ENCODE data around the gene ARSK. TPM values are rescaled to one million over a fixed set of nuclear protein-coding genes. Genes with fewer than 3 reads are reported as not detected.
A peak's percentile ranks its signal among the peaks of the same experiment; 100 is the strongest.

The ARSK gene, protein sequence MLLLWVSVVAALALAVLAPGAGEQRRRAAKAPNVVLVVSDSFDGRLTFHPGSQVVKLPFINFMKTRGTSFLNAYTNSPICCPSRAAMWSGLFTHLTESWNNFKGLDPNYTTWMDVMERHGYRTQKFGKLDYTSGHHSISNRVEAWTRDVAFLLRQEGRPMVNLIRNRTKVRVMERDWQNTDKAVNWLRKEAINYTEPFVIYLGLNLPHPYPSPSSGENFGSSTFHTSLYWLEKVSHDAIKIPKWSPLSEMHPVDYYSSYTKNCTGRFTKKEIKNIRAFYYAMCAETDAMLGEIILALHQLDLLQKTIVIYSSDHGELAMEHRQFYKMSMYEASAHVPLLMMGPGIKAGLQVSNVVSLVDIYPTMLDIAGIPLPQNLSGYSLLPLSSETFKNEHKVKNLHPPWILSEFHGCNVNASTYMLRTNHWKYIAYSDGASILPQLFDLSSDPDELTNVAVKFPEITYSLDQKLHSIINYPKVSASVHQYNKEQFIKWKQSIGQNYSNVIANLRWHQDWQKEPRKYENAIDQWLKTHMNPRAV
- 5.9 TPM for total RNA-seq

DNA sequence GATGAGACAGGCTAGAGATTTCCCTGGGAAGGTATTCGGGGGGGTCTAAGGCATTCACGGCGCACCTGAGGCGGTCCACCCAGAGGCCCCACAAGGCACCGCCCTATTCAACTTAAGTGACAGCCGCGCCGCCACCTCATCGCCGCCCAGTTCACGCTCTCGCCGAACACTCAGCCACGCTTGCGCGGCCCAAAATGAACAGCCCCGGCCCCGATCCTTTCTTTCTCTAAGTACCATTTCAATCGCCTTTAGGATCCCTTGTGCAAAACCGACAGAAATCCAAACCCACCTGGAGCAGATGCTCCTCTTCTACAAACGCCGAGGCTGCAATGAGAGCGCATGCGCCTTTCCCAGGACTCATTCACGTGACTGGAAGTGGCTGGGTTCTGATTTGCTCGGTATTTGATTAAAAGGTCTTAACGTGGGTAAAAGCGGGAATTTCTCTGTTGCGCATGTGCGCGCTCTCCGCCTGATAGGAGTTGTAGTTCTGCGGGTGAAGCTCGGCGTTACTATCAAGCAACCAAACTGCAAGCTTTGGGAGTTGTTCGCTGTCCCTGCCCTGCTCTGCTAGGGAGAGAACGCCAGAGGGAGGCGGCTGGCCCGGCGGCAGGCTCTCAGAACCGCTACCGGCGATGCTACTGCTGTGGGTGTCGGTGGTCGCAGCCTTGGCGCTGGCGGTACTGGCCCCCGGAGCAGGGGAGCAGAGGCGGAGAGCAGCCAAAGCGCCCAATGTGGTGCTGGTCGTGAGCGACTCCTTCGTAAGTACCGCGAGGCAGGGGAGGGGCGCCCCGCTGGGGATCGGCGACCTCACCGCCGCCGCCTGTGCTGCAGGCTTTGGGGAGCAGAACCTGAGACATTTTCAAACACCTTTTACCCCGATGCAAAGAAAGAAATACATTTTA lies at the start of gene ARSK, which contains the start of gene SKIC3:
Gene ARSK (plus strand): TSS at position 455 of the 902 bp plus-strand sequence. CDS start 178 bp downstream, at position 633.
Gene SKIC3 (minus strand): TSS at position 331 of the 902 bp plus-strand sequence. CDS start 7,827 bp downstream, outside the sequence.
- peak; percentile 98 for DNase-seq (ENCODE audit: low spot score)

DNA sequence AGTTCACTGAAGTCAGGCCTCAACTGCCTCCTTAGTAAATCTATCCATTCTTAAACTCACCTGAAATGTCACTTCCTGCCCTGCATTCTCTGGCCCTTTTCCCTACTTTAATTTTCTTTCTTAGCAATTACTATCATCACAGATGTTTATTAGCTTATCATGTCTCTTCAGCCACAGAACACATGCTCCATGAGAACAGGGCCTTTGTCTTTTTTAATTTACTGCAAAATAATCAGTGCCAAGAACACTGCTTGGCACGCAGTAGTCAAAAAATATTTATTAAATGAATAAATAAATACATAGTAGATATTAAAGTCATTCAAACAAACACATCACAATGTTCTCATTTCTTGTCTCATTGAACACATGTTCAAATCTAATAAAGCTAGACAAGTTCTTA lies 46.4 kb upstream of the ARSK start:
- no peak for DNase-seq (ENCODE audit: low spot score)

DNA sequence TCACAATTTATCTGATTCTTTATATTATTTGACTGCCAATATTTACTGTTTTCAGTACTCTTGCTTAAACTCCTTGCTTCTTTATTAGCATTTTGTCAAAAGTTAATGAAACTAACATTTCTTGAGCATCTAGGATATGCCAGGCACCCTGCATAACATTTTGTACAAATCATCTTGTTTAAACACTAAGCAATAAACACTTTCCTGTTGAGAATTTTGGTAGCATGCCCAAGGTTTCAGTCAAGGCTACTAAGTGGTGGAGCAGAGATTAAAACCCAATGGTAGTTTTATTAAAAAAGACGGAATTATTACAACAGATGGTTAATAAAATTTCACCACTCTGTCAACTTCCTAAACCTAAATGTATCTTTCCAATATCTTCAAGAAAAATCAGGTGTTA lies 43.3 kb upstream of the ARSK start:
- no peak for DNase-seq (ENCODE audit: low spot score)

DNA sequence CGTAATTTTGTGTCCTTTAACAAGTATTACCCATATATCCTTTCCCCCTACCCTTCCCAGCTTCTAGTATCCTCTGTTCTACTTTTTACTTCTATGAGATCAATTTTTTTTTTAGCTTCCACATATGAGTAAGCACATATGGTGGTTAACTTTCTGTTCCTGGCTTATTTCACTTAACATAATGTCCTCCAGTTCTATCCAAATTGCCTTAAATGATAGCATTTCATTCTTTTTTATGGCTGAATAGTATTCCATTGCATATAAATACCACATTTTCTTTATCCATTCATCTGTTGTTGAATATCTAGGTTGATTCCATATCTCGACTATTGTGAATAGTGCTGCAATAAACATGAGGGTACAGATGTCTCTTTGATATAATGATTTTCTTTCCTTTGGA lies 36.5 kb upstream of the ARSK start:
- no peak for DNase-seq (ENCODE audit: low spot score)

DNA sequence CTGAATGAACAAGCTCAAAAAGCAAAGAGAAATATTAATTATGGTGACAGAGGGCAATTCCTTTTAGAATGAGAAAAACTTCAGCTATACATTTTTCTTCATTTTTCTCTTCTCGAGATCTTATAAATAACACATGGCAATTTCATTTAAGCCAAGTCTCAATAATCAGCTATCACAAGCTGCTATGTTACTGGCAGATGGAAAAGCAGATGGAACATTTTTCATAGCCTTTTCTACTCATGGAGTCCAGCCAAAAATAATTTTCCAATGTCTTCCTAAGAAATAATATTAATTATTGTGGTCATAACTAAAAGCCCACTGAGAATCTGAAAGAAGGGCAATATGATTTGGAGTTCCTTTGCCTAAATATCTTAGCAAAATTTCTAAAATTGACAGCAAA lies 35.8 kb upstream of the ARSK start:
- no peak for DNase-seq (ENCODE audit: low spot score)

DNA sequence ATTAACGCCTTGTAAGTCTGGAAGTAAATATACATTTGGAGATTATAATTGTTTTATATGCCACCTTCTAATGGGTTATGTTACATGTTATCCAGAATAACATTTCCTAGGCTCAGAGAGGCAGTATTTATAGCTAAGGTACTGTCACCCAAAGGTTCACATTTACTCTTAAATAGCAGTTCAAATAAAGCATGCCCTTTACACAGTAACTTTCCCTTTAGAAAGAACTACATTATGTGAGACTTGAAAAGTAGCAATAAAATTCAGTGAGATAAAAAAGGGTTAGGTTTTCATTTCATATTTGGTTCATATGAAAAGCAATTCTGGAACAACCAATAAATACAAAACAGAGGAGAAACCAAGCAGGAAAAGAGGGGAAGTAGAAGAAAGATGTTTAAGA lies 35.2 kb upstream of the ARSK start:
- no peak for DNase-seq (ENCODE audit: low spot score)

DNA sequence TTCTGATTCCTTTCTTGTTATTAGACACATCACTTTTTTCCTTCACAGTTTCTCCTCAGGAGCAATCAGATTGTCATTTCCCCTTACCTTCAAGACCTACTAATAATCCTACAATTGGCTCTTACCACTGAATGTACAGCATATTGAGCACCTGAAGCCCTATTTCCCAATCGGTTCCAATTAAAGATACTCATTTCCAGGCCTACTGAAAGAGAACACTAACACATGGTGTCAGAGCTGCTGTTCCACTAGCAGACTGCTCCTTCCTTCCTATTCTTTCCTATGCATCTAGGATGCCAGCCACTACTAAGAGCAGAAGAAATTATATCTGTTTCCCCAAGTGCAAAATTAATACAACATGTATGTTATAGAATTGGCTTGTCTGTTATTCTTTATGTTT lies 34.7 kb upstream of the ARSK start:
- DNase-seq (ENCODE audit: low spot score): no peak

DNA sequence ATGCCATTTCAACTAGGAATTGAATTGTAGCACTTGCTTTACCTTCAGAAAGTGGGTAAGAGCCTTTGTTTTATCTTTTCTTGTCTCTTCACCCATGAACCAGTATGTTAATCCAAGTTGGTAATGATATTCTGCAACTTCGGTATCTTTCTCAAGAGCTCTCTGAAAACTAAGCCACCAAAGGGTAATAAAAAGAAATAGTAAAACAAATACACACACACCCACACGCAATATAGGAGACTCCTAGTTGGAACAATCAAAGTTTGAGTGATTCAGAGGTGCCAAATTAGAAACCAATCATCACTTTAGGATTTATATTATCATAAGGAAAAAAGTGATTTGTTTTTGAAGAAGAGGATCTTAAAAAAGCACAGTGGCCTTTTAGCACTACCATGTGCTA lies 30.5 kb upstream of the ARSK start:
- no peak for DNase-seq (ENCODE audit: low spot score)

DNA sequence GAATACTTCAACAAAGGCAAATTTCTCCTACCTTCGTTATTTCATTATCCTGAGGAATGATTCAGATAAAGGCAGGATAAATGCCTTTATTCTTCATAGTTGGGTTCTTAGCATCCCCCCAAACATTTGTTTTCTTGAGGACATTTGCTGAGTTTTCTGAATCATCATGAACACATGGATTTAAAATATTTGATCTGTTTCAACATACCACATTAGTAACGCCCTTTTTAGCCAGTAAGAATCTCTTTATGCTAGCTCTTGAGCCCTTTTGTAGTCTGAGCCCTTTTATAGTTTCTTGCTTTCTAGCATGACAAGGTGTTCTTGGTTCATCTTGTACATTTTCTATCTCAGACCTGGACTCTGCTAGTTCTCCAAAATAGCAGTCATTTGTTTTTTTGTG lies 28.0 kb upstream of the ARSK start:
- no peak for DNase-seq (ENCODE audit: low spot score)

DNA sequence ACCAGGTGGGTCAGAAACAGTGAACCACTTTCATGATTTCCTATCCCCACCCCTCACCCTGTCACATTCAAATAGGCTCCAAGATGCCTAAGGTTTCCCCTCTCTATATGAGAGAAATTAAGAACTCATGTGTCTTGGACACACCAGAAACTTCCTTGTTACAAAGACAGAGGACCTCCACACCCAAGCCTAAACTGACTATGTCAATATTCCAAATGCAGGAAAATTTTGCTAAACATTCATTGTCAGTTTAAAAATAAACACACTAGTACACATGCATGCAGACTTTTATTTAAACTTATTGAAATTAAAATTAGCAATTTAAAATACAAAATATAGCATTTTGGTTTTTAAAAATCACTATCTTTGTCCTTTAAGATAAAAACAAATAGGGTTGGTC lies 26.3 kb upstream of the ARSK start:
- no peak for DNase-seq (ENCODE audit: low spot score)

DNA sequence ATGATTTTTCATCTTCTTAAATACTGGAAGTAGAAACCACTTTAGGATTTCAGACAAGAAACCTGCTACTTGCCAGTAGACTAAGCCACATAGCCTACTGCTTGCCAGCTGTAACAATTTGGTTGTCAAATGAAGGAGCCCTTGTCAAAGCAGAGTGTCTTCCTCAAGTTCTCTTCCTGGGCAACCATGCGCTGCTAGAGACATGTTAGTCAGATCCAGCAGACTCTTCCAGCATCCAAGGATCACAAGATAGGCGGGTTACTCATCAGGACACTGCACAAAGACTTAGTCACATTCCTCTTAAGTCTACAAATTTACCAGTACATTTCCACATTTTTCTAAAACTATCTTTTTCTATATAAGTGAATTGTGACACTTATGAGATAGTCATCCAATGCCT lies 24.5 kb upstream of the ARSK start:
- no peak for DNase-seq (ENCODE audit: low spot score)

DNA sequence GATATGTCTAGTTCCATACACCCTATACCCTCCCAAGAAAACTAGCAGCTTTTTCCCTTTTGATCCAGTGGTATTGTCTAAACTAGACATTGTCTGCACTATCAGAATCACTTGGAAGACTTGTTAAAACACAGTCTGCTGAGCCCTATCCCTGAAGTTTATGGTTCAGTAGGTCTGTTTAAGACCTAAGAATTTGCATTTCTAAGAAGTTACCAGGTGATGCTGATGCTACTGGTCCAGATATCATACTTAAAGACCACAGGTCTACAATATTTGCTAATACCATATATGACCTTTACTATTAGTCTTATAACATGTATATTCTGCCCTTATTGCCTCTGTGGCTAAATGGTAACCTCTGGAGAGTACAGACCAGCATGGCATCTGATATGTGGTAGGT lies 23.4 kb upstream of the ARSK start:
- no peak for DNase-seq (ENCODE audit: low spot score)

DNA sequence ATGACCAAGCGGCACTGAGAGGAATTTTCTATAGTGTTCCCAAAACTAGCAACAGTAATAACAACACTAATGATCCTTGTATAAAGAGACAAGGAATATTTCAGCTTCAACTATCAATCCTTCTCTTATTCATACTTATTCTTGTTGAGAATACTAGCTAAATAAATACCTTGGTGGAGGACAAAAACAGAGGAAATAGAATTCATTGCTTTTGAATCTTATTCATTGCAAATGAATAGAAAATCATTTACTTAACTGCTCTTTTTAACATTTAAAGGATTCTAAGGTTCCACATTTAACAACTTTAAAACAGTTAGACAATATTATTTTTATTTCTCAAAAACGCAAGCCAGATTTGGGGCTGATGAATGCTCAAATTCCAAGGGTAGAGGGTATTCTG lies 22.5 kb upstream of the ARSK start:
- DNase-seq (ENCODE audit: low spot score): no peak

DNA sequence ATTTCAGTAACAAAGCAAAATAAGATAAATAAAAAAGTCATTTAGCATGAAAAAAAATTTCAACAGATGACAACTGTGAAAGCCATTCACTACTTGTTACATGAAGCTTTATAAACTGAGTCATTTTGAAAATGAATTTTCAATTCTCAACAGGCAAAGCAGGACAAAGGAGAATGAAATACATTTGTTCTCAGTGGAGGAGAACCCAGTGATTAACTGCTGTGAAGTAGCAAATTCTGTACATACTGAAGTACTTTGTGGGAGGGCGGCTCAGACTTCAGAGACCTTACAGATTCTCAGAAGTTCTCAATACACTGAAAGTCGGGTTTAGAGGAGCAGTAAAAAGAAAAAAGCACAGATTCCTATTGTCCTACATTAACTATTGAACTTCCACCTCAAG lies 21.8 kb upstream of the ARSK start:
- DNase-seq (ENCODE audit: low spot score): no peak

DNA sequence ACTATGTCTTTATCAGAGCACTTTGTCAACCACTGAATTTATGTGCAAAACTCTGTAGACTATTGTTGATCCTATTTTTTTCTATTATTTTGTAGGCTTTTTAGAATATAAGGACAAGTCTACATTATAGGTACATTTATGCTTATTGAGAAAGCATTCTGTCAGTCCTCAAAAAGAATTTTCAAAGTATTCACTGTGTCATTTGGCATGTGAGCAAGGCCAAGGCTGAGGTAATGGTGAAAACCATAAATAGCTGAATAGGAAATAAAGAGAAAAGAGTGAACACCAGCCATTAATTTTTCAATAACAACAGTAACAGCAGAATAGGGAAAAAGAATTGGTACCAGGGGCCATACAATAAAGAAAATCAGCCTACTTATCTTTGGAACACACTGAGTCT lies 21.1 kb upstream of the ARSK start:
- DNase-seq (ENCODE audit: low spot score): no peak

DNA sequence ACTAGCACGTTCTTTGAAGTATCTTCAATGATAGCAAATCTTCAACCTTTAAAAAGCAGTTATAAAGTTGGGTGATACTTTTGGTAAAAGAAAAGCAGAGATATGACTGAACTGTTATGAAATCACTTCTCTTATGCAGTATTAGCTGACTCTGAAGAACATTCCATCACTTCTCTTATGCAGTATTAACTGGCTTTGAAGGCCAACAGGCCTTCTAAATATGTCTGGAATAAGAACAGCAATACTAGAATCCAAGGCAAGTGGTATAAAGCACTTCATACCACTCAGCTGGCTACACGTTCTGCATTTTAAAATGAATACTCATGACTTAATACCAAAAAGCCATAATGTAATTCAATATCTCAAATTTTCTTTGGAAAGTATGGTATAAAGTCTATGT lies 17.4 kb upstream of the ARSK start:
- no peak for DNase-seq (ENCODE audit: low spot score)

DNA sequence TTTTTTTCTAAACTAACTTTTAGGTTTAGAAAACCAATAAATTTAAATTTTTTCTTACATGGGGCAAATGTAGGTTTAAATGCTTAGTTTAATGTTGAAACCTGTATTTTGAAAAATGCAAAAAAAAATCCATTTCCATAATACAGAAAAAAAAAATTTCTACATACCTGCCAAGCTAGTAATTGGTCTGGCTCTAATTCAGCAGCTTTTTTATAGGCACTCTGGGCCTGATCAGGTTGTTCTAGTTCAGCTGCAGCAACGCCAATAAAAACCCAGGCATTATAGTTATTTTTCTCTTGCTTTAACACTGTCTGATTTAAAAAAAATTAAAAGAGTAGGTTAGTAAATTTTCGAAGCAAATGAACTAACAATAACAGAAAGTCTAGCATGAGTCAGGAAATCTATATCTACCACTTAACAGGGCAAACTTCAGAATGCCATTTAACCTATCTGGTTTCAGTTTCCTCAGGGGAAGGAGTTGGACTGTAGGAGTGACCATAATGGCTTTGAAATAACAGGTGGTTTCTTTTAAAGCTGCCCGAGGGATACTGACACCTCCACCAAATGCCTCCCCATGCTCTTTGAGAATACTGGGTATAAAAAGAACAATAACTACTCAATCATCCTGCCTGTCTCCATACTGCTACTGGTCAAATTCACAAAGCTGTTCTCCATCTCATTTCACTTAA lies 11.7 kb upstream of the ARSK start:
- no peak for DNase-seq (ENCODE audit: low spot score)

DNA sequence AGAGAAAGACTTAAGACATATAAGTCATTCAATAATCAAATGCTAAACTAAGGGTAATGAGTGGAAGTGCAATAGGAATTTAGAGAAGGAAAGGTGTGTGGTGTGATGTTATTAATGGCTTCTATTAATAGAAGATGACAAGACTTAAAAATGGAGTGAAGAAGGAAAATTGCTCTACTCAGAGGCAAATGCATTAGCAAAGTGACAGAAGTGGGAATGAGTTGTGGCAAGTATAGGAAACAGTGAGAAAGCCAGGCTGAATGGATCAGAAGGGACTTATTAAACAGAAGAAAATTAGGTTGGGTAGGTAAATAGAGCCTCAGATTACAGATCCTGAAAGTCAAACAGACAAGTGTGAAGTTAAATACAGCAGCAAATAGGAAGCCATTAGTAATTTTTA lies 5.9 kb upstream of the ARSK start:
- no peak for DNase-seq (ENCODE audit: low spot score)

DNA sequence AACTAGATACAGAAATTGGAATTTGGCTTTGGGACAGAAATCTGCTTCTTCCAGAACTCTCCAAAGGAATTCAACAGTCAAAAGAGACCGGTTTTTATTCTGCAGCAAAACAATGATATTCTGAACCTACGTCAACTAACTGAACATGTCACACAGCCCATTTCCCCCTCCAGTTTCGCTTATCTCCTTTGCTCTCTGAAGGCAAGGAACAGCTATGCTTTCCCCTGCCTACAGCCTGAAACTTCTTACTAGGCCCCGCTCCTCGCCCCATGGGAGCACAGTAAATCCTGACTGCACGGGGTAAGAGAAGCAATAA lies 612 bp upstream of the ARSK start:
- no peak for DNase-seq (ENCODE audit: low spot score)

DNA sequence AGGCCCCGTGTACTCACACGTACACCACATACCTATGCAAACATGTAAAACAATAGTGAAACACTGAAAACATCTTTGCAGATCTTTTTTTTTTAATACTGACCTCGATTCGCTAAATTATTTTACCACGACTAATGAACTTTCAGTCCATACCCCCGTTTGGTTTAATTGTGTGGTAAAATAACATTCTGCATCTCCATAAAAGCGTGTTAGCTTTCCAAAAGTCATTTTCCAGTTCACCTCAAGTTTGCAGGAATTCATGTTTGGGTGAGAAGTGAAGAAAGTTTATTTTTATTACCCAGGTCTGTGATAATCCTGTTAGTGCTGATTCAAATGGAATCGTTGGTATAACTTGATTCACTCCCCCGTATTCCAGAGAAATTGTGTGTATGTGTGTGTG lies 652 bp downstream of the ARSK start:
- no peak for DNase-seq (ENCODE audit: low spot score)

DNA sequence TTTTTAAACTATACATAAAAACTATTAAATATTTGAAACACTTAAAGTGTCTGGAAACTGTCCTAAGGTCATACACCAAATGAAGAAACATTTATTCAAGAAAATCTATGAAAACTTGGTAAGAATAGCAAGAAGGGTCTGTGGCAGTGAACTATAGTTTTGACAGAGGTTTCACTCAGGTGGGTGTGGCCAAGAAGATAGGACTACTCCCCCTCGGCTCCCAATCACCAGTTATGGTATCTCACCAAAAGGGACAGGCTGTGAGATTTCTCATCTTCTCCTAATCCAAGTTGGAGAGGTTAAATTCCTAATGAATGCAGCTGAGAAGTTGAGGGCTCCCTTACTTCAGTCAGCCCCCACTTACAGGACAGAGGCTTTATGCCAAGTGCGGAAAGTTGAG lies 2.9 kb downstream of the ARSK start:
- DNase-seq (ENCODE audit: low spot score): no peak

DNA sequence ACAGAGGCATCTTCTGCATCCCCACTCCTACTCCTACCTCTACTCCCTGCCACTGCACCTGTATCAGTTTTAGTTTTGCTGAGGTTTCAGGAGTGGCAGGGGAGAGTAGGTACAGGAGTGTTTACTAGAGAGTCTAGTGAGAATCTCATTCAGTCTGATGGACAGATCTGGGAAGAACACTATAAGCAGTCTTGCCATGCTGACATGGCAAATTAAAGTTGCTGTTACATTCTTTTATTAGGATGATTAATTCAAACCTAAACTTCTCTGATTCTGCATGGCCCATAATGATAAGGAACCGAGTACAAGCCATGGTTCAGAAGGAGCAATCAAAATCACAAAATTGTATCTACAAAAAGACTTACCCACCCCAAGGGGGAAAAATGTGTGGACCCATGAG lies 7.4 kb downstream of the ARSK start:
- no peak for DNase-seq (ENCODE audit: low spot score)
